Coronary artery (tissue), 2 donors: ENCODE data around the gene ZNF83.
A peak's percentile ranks its signal among the peaks of the same experiment; 100 is the strongest.
"Not testable (repeated sequence)": the region's sequence is repeated elsewhere in the genome, so short reads cannot be mapped to it uniquely, and the experiment has no call there.

Experiments used
- DNase-seq: peaks from one replicate; pipeline ENCODE4 v3.0.0-alpha.2; 2017; ENCODE audit warnings: low spot score
- H3K27ac ChIP-seq, 2 donors: fragments of 200-600 bp; sonication (generic); one replicate each; pipeline ENCODE4 v1.5.1; 2016 to 2019
- H3K4me3 ChIP-seq: fragments of 200-600 bp; sonication (generic); 2 replicates; pipeline ENCODE4 v1.5.1; 2016; ENCODE audit warnings: mild to moderate bottlenecking, moderate library complexity
- TF ChIP-seq, protein P1 (sequence below): fragments of 200-600 bp; sonication (generic); IDR thresholded peaks from one replicate; pipeline ENCODE4 v1.5.1; 2019; ENCODE audit warnings: antibody characterized with exemption

The ZNF83 gene

DNA sequence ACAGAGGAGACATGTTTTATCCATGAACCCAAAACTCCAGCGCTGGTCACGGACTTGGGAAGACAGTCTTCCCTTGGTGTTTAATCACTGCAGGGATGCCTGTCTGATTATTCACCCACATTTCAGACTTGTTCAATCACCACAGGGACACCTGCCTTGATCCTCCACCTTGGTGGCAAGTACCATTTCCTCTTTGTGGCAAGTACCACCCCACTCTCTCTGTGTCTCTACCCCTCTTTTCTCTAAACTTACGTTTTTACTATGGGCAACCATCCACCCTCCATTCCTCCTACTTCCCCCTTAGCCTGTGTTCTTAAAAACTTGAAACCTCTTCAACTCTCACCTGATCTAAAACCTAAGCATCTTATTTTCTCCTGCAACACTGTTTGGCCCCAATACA lies 16.8 kb downstream of the ZNF83 start:
- DNase-seq = no peak
- no peak overlapping the region for H3K27ac ChIP-seq
- H3K4me3 ChIP-seq = no peak overlapping the region
- TF ChIP-seq, protein P1, sequence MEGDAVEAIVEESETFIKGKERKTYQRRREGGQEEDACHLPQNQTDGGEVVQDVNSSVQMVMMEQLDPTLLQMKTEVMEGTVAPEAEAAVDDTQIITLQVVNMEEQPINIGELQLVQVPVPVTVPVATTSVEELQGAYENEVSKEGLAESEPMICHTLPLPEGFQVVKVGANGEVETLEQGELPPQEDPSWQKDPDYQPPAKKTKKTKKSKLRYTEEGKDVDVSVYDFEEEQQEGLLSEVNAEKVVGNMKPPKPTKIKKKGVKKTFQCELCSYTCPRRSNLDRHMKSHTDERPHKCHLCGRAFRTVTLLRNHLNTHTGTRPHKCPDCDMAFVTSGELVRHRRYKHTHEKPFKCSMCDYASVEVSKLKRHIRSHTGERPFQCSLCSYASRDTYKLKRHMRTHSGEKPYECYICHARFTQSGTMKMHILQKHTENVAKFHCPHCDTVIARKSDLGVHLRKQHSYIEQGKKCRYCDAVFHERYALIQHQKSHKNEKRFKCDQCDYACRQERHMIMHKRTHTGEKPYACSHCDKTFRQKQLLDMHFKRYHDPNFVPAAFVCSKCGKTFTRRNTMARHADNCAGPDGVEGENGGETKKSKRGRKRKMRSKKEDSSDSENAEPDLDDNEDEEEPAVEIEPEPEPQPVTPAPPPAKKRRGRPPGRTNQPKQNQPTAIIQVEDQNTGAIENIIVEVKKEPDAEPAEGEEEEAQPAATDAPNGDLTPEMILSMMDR = no peak

DNA sequence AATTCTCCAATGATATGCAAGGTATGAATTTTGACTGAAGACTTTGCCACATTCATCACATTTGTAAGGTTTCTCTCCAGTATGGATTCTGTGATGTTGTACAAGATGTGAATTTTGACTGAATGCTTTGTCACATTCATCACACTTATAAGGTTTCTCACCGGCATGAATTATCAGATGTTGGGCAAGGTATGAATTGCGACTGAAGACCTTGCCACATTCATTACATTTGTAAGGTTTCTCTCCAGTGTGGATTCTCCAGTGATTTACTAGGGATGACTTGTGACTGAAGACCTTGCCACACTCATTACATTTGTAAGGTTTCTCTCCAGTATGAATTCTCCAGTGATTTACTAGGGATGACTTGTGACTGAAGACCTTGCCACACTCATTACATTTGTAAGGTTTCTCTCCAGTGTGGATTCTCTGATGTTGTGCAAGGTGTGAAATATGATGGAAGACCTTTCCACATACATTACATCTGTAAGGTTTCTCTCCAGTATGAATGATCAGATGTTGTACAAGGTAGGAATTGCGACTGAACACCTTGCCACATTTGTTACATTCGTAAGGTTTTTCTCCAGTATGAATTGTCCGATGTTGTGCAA lies 24.8 kb downstream of the ZNF83 start:
- Histone ChIP-seq H3K4me3 (no peak overlapping the region), H3K27ac (no peak overlapping the region)
- TF ChIP-seq, protein P1 = no peak
- no peak for DNase-seq

DNA sequence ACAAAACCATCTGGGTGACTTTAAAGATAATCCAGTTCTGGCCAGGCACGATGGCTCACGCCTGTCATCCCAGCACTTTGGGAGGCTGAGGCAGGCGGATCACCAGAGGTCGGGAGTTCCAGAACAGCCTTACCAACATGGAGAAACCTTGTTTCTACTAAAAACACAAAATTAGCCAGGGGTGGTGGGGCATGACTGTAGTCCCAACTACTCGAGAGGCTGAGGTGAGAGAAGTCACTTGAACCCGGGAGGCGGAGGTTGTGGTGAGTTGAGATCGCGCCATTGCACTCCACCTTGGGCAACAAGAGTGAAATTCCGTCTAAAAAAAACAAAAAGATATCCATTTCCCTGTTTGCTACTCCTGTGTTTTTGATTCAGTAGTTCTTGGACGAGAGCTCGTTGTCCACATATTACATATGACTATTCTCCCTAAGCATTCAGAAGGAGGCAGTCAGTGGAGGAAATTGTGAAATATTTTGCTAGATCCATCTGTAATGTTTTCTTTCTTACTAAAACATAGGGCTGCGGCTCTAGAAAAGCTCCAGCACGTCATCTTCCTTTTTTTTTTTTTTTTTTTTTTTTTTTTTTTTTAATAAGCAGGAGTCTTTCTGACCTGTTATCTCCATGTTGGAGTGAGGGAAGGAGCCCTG lies 34.5 kb downstream of the ZNF83 start:
- TF ChIP-seq, protein P1 = no peak
- DNase-seq = no peak
- H3K27ac ChIP-seq = peak overlapping the region; percentile 34 to 79
- H3K4me3 ChIP-seq = no peak overlapping the region

- DNase-seq = no peak
- H3K27ac ChIP-seq = peak overlapping the region; percentile 24 to 34
- TF ChIP-seq, protein P1 = no peak
- no peak overlapping the region for H3K4me3 ChIP-seq
Observed at GRCh38 chr19:52602941-52603340, 35.2 kb downstream of the ZNF83 start.

DNA sequence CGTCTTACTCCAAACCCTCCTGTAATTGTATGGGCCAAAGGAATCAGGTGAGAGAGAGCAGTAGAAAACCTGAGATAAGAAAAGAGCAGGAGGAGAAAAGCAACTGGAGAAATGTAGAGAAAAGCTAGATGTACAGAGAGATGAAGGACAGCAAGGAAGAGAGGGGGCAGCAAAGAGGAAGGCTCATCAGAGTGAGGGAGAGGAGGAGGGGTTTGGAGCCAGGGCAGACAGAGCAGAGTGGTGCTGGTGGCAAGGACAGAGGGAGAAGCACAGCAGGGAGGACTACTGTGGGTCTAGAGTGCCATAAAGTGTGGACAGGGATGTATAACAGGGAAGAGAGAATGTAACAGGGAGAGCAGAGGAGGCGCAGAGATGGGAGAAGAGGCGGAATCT lies 36.2 kb downstream of the ZNF83 start:
- not testable (repeated sequence) for DNase-seq
- H3K27ac ChIP-seq = peak overlapping the region; percentile 45 to 90
- H3K4me3 ChIP-seq = peak overlapping the region; percentile 76

- Histone ChIP-seq H3K4me3 (peak overlapping the region; percentile 76), H3K27ac (peak overlapping the region; percentile 45 to 90)
- TF ChIP-seq, protein P1 = peak; percentile 24
- DNase-seq = peak; percentile 97
Observed at GRCh38 chr19:52601025-52601973, 36.9 kb downstream of the ZNF83 start.

- H3K4me3 ChIP-seq = peak overlapping the region; percentile 76
- DNase-seq = no peak
- H3K27ac ChIP-seq = peak overlapping the region; percentile 45 to 90
- TF ChIP-seq, protein P1 = no peak
Observed at GRCh38 chr19:52600639-52601024, 37.5 kb downstream of the ZNF83 start.
